ENCODE data around the gene ABLIM1.

DNA sequence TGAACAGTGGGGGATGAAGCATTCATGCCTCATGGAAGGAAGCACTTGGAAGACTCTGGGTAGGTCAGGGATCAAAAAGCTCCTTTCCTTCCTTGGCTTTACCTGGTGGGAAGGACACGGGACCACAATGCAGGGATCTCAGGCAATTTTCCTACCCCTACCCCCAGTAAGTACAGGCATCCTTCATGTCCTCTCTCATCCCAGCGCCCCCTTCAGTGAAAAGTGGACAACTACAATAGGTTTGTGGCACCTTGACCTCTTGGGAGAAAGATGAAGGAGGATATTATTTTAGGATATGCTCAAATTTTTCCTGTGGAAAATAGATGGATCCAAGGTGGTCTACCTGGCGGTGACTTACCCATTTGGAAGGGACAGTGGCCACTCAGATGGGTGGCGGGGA is 270.3 kb downstream of the ABLIM1 start:
- TF ChIP-seq, protein P1, sequence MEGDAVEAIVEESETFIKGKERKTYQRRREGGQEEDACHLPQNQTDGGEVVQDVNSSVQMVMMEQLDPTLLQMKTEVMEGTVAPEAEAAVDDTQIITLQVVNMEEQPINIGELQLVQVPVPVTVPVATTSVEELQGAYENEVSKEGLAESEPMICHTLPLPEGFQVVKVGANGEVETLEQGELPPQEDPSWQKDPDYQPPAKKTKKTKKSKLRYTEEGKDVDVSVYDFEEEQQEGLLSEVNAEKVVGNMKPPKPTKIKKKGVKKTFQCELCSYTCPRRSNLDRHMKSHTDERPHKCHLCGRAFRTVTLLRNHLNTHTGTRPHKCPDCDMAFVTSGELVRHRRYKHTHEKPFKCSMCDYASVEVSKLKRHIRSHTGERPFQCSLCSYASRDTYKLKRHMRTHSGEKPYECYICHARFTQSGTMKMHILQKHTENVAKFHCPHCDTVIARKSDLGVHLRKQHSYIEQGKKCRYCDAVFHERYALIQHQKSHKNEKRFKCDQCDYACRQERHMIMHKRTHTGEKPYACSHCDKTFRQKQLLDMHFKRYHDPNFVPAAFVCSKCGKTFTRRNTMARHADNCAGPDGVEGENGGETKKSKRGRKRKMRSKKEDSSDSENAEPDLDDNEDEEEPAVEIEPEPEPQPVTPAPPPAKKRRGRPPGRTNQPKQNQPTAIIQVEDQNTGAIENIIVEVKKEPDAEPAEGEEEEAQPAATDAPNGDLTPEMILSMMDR (IDR thresholded peaks at IDR 0.05): no peak
- TF ChIP-seq POLR2A (IDR thresholded peaks at IDR 0.05): no peak
